Common myeloid progenitor, CD34-positive (primary cell): Measurements from ENCODE around the gene BEAN1.

Experiments
- CTCF ChIA-PET: fragments of 350-600 bp; sonication (Branson Sonifier 250); formaldehyde crosslinking; loops from one replicate; lab custom pipeline; 2021; ENCODE audit warnings: antibody characterized with exemption; lab: Charles Lee
- POLR2A ChIA-PET: fragments of 350-600 bp; sonication (Branson Sonifier 250); formaldehyde crosslinking; loops from one replicate; lab custom pipeline; 2021; ENCODE audit warnings: antibody characterized with exemption; lab: Charles Lee
- DNase-seq, 3 donors: peaks; one replicate each; pipeline versions ENCODE4 v3.0.0 to v3.0.0-alpha.2; 2013
- H3K27ac ChIP-seq, 2 experiments: 1 replicate in 1 of 2; 2 replicates in 1 of 2; pipeline ENCODE4 v1.7.0; 2013; ENCODE audit warnings: inconsistent platforms in 2 of 2, low read length in 2 of 2, mild to moderate bottlenecking in 2 of 2, low read depth in 1 of 2, moderate library complexity in 1 of 2; ENCODE audit not compliant: severe bottlenecking in 2 of 2, insufficient read depth in 1 of 2, poor library complexity in 1 of 2
- H3K27me3 ChIP-seq, 5 experiments: replicated peaks in 2 of 5; 1 replicate in 3 of 5; 2 replicates in 2 of 5; pipeline versions ENCODE4 v1.6.1 to v1.7.0; 2013; ENCODE audit warnings: low read length in 4 of 5, mild to moderate bottlenecking in 2 of 5, moderate library complexity in 2 of 5, inconsistent platforms in 1 of 5; ENCODE audit not compliant: insufficient read depth in 5 of 5, control insufficient read depth in 4 of 5
- H3K36me3 ChIP-seq, 4 experiments: 1 replicate in 2 of 4; 2 replicates in 2 of 4; pipeline versions ENCODE4 v1.6.1 to v1.7.0; 2013; ENCODE audit warnings: low read length in 3 of 4, control low read depth in 1 of 4, mild to moderate bottlenecking in 1 of 4; ENCODE audit not compliant: control insufficient read depth in 4 of 4, insufficient read depth in 4 of 4
- H3K4me1 ChIP-seq, 4 experiments: 1 replicate in 3 of 4; 2 replicates in 1 of 4; pipeline versions ENCODE4 v1.6.1 to v1.7.1; 2013; ENCODE audit warnings: low read length in 3 of 4, mild to moderate bottlenecking in 3 of 4, control low read depth in 1 of 4, inconsistent platforms in 1 of 4, moderate library complexity in 1 of 4; ENCODE audit not compliant: control insufficient read depth in 4 of 4, insufficient read depth in 4 of 4; ENCODE audit errors: control extremely low read depth in 1 of 4
- H3K4me3 ChIP-seq, 7 experiments: 1 replicate in 4 of 7; 2 replicates in 3 of 7; pipeline versions ENCODE4 v1.5.1 to v1.7.0; 2013; ENCODE audit warnings: mild to moderate bottlenecking in 7 of 7, low read length in 6 of 7, moderate library complexity in 6 of 7, inconsistent platforms in 2 of 7, low read depth in 2 of 7, control low read depth in 1 of 7; ENCODE audit not compliant: insufficient read depth in 4 of 7, control insufficient read depth in 1 of 7; ENCODE audit errors: extremely low read depth in 1 of 7
- H3K9me3 ChIP-seq, 5 experiments: 1 replicate in 4 of 5; 2 replicates in 1 of 5; pipeline versions ENCODE4 v1.6.1 to v1.7.1; 2013; ENCODE audit warnings: low read length in 4 of 5, mild to moderate bottlenecking in 2 of 5, inconsistent platforms in 1 of 5, low read depth in 1 of 5, moderate library complexity in 1 of 5; ENCODE audit not compliant: control insufficient read depth in 4 of 5, insufficient read depth in 2 of 5; ENCODE audit errors: control extremely low read depth in 1 of 5
- WGBS: methylation state at CpG from one replicate; pipeline ENCODE4 v1.1.5; 2013; ENCODE audit not compliant: insufficient coverage; 5-methylcytosine and 5-hydroxymethylcytosine counted together

The BEAN1 gene

GRCh38 chr16:66488505-66488904, 61.4 kb downstream of the BEAN1 start:
- H3K36me3 ChIP-seq = no peaks in the 10 kb centered on the region
- DNase-seq = no peak
- H3K4me1 ChIP-seq = peaks cover 3 to 29% (median 23%) of the 10 kb centered on the region in 4 experiments
- ChIA-PET POLR2A (no interaction called here), CTCF (interaction anchor here (0.8 to 3.0 kb wide), 2 partner anchors 12 to 15 kb away, joined by 3 to 15 read pairs; no protein-coding TSS in a partner anchor)
- 88% methylated on average over 1 of the region's 1 CpG for WGBS
- no peak overlapping the region for H3K4me3 ChIP-seq
- H3K27me3 ChIP-seq = peaks cover 0 to 2% (median 0%) of the 10 kb centered on the region in 5 experiments
- no peak overlapping the region for H3K27ac ChIP-seq
- no peaks in the 10 kb centered on the region for H3K9me3 ChIP-seq

DNA sequence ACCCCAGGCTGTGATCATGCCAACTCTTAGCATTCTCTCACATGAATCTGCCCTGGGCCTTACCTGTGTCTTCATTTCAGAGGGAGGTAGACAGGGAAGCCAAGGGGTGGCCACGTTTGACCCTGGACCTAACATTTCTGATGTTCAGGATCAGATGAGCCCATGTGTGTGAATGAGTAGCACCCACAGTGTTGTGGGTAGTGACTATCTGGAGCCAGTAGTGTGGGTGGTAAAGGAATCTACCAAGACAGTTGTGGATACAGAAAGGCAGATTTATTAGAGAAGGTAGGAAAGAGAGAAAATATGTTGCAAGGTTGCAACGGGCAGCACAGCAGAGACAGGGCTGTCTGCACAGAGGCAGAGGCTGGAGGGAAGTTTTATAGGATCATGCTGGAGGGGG, 62.3 kb downstream of the BEAN1 start:
- WGBS = 100% methylated on average over 1 of the region's 2 CpGs
- no peak for DNase-seq
- Histone ChIP-seq H3K27ac (no peak overlapping the region), H3K4me3 (no peak overlapping the region), H3K27me3 (peaks cover 0 to 2% (median 0%) of the 10 kb centered on the region in 5 experiments), H3K4me1 (peaks cover 0 to 26% (median 23%) of the 10 kb centered on the region in 4 experiments), H3K36me3 (no peaks in the 10 kb centered on the region), H3K9me3 (no peaks in the 10 kb centered on the region)
- ChIA-PET POLR2A (no interaction called here), CTCF (interaction anchor here (0.8 to 3.0 kb wide), 3 partner anchors 13 to 83 kb away, joined by 3 to 15 read pairs (median 6); no protein-coding TSS in a partner anchor)

DNA sequence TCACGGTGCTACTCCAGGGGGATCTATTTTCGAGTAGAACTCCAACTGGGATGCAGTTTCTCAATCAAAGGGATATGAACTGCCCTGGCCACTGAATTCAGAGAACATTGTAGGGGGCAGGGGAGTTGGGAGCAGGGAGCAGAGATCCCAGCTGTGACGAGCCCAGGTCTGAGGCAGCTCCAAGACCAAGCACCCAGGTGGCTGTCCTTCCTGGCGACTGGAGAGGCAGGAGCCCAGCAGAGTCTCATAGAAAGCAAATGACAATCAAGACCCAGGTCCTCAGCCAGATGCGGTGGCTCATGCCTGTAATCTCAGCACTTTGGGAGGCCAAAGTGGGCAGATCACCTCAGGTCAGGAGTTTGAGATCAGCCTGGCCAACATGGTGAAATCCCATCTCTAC, 62.7 kb downstream of the BEAN1 start:
- Histone ChIP-seq H3K4me1 (peaks cover 0 to 26% (median 23%) of the 10 kb centered on the region in 4 experiments), H3K4me3 (no peak overlapping the region), H3K27ac (no peak overlapping the region), H3K9me3 (no peaks in the 10 kb centered on the region), H3K36me3 (no peaks in the 10 kb centered on the region), H3K27me3 (peaks cover 0 to 2% (median 0%) of the 10 kb centered on the region in 5 experiments)
- no peak for DNase-seq
- 96% methylated on average over 4 of the region's 5 CpGs for WGBS
- CTCF ChIA-PET = interaction anchor here (1.3 to 3.3 kb wide), 5 partner anchors 10 to 100 kb away, joined by 4 to 23 read pairs (median 6); no protein-coding TSS in a partner anchor
- POLR2A ChIA-PET = no interaction called here

GRCh38 chr16:66490774-66491715, 64.0 kb downstream of the BEAN1 start:
- H3K9me3 ChIP-seq = no peaks in the 10 kb centered on the region
- ChIA-PET POLR2A (interaction anchor here (1.1 kb wide), 1 partner anchor 34 kb away, joined by 3 read pairs; no protein-coding TSS in a partner anchor), CTCF (interaction anchor here (0.6 to 3.3 kb wide), 13 partner anchors 8 to 99 kb away, joined by 3 to 23 read pairs (median 4); partner anchors contain the start of gene CMTM2)
- no peaks in the 10 kb centered on the region for H3K36me3 ChIP-seq
- H3K27ac ChIP-seq = no peak overlapping the region
- WGBS = 35% methylated on average over 7 of the region's 8 CpGs
- no peak overlapping the region for H3K4me3 ChIP-seq
- DNase-seq = peak; percentile 48 to 85 (median 76)
- peaks cover 0 to 26% (median 23%) of the 10 kb centered on the region in 4 experiments for H3K4me1 ChIP-seq
- H3K27me3 ChIP-seq = peaks cover 0 to 2% (median 0%) of the 10 kb centered on the region in 5 experiments

GRCh38 chr16:66491716-66492064, 64.6 kb downstream of the BEAN1 start:
- Histone ChIP-seq H3K4me1 (peaks cover 0 to 24% (median 21%) of the 10 kb centered on the region in 4 experiments), H3K4me3 (no peak overlapping the region), H3K36me3 (no peaks in the 10 kb centered on the region), H3K27ac (no peak overlapping the region), H3K27me3 (peaks cover 0 to 2% (median 0%) of the 10 kb centered on the region in 5 experiments), H3K9me3 (no peaks in the 10 kb centered on the region)
- WGBS = 93% methylated on average over 6 of the region's 7 CpGs
- CTCF ChIA-PET = interaction anchor here (0.6 to 3.3 kb wide), 12 partner anchors 9 to 98 kb away, joined by 3 to 23 read pairs (median 4); partner anchors contain the start of gene CMTM2
- no peak for DNase-seq
- POLR2A ChIA-PET = interaction anchor here (1.1 kb wide), 1 partner anchor 33 kb away, joined by 3 read pairs; no protein-coding TSS in a partner anchor

DNA sequence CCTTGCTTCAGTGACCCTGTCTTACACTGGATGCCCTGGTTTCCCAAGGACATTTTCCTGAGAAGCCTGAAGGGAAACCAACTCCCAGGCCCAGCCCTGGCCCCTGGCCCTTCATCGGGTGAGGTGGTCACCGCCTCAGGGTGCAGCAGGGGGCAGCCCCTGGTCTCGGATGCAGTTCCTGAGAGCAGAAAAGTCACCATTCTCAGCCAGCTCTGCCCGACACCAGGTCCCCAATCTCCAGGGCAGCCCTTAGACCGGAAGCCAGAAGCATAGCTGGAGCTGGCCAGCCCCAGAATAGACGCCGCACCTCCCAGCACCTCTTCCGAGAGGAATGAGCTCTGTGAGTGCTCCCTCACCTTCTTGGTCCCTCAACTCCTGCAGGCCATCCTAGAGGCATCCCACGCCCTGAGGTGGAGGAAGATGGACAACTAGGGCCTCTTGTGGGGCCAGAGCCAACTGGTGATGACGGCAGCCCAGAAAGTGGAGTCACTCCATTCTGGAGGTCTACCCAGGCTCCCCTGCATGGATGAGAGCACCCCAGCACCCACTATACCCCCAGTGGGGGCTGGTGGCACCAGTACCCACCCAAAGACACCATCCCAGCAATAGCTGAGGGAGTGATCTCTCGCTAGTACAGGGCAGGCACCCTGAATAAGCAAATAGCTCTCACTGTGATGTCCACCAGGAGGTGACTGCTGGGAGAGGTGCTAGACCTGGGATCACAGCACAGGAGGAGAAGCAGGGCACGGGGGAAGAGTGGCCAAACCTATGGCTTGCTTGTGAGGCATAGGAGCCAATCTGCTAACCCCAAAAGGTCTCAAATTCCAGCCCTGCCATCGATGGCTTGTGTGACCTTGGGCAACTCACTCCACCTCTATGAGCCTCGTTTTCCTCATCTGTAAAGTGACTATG, 66.7 kb downstream of the BEAN1 start:
- no peak overlapping the region for H3K27ac ChIP-seq
- CTCF ChIA-PET = interaction anchor here (1.3 kb wide), 1 partner anchor 15 kb away, joined by 3 read pairs; no protein-coding TSS in a partner anchor
- no peak overlapping the region for H3K4me3 ChIP-seq
- 94% methylated on average over 13 of the region's 14 CpGs for WGBS
- no peaks in the 10 kb centered on the region for H3K36me3 ChIP-seq
- POLR2A ChIA-PET = no interaction called here
- no peaks in the 10 kb centered on the region for H3K9me3 ChIP-seq
- no peak for DNase-seq
- peaks cover 0 to 11% (median 11%) of the 10 kb centered on the region in 4 experiments for H3K4me1 ChIP-seq
- H3K27me3 ChIP-seq = peaks cover 0 to 2% (median 0%) of the 10 kb centered on the region in 5 experiments
